Endometrium (tissue), 2 donors: Measurements from ENCODE around the gene ABHD2.
"Not testable (repeated sequence)": the region's sequence is repeated elsewhere in the genome, so short reads cannot be mapped to it uniquely, and the experiment has no call there.

Source experiments
- FAIRE-seq: peaks from 2 replicates; lab custom pipeline; 2012; peaks lifted over from hg19 to GRCh38; lab: Jason Lieb, UNC
- donor health status: control.
- donor health status: control.

The ABHD2 gene, protein sequence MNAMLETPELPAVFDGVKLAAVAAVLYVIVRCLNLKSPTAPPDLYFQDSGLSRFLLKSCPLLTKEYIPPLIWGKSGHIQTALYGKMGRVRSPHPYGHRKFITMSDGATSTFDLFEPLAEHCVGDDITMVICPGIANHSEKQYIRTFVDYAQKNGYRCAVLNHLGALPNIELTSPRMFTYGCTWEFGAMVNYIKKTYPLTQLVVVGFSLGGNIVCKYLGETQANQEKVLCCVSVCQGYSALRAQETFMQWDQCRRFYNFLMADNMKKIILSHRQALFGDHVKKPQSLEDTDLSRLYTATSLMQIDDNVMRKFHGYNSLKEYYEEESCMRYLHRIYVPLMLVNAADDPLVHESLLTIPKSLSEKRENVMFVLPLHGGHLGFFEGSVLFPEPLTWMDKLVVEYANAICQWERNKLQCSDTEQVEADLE

DNA sequence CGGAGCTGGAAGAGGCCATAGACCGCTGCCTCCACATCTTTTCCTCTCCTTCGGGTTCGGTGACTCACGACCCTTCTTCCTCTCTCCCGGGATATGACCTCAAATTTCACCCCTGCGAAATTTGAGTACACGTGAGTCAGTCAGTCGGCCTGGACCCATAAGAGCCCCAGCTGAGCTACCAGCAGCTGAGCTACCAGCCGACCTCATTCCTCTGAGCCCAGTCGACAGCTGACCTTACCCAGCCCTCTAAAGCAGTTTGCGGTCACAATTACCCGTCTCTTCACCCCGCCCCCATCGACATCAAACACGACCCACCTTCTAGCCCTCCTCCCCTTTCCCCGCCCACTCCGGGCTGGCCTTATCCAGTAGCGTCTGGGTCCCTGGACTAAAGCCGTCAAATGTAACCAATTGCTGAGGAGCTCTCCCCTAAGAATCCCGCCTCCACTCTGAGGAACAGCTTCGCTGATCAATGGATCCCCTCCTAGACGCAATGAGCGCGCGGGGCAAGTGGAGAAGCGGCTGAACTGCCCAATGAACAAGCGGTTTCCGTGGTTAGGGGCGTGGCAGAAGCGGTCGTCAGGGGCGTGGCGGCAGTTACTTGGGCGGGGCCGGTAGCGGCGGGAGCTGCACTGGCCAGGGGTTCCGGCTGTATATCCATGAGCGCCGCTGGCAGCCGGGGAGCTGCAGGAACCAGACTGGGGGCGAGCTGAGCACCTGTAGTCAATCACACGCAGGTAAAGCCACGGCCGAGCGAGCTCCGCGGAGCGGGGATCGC, at the start of gene ABHD2:
Gene ABHD2, plus strand, starts transcription at position 627 of the 775 bp plus-strand sequence. CDS start 27,872 bp downstream, outside the sequence.
- peak; percentile 99 for FAIRE-seq

DNA sequence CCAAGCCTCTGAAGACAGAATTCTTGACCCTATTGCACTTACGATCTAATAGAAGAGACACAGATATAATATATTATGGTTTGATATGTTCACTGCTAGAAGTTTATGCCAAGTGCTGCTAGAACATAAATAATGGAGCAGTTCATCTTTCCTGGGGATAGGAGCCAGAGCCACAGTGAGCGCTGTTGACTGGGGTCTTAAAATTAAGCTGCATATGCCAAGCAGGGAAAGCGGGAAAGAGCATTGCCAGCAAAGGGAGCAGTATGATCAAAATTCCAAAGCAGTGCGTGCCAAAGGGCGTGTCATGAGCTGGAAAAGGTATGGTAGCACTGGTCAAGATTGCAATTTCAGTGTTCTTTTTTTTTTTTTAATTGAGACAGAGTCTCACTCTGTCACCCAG, 49.1 kb upstream of the ABHD2 start:
- no peak for FAIRE-seq

DNA sequence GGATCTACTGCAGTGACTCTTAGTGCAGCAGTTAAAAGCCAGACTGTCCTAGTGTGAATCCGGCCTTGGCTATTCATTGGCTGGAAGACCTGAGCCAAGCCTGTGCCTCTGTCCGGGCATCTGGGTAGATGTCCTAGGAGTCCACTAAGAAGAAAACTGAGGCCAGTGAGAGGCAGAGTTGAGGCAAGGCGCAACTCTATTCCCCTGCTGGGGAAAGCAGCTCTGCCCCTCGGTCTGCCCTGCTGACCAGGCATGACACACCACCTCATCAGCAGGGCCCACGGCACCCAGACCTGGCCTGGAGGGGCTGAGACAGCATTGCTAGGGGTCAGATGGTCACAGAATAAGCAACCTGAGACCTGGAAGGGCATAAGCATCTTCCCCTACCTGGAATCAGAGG, 46.7 kb upstream of the ABHD2 start:
- FAIRE-seq: no peak

DNA sequence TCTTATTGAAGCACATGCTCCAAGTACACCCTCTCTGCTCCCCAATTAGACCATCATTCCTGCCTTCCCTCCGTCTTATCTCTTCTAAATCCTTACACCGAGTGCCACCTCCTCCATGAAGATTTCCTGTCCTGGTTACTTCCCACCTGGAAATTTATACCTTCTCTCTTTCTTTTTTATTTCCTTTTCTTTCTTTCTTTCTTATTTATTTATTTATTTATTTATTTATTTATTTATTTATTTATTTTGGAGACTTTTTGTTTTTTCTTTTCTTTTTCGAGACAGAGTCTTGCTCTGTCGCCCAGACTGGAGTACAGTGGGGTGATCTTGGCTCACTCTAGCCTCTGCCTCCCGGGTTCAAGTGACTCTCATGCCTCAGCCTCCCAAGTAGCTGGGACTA, 45.9 kb upstream of the ABHD2 start:
- FAIRE-seq: no peak

DNA sequence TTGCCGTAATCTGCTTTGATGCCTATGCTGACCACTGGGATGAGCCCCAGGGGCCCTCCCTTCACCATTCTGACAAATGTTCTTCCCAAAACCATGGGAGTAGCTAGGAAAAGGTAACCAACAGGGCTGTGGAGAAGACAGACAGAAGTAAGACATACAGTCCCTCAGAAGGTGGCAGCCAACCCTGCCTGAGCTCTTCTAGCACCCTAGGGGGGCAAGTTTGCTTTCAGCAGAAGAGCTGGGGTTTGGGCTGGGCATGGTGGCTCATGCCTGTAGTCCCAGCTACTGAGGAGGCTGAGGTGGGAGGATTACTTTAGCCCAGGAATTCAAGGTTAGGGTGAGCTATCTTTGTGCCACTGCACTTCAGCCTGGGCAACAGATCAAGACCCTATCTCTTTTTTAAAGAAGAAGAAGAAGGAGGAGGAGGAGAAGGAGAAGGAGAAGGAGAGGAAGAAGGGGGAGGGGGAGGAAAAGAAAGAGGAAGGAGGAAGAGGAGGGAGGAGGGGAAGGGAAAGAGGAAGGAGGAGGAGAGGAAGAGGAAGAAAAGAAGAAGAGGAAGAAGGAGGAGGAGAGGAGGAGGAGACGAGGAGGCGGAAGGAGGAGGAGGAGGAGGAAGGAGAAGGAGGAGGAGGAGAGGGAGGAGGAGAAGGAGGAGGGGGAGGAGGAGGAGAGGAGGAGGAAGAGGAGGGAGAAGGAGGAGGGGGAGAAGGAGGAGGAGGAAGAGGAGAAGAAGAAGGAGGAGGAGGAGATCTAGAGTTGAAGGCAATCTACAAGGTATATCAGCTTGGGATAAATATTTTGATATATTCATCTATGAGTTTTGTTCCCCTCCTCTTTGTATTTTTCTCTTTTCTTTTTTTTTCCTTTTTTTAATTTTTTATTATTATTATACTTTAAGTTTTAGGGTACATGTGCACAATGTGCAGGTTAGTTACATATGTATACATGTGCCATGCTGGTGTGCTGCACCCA, 44.9 kb upstream of the ABHD2 start:
- FAIRE-seq: no peak

DNA sequence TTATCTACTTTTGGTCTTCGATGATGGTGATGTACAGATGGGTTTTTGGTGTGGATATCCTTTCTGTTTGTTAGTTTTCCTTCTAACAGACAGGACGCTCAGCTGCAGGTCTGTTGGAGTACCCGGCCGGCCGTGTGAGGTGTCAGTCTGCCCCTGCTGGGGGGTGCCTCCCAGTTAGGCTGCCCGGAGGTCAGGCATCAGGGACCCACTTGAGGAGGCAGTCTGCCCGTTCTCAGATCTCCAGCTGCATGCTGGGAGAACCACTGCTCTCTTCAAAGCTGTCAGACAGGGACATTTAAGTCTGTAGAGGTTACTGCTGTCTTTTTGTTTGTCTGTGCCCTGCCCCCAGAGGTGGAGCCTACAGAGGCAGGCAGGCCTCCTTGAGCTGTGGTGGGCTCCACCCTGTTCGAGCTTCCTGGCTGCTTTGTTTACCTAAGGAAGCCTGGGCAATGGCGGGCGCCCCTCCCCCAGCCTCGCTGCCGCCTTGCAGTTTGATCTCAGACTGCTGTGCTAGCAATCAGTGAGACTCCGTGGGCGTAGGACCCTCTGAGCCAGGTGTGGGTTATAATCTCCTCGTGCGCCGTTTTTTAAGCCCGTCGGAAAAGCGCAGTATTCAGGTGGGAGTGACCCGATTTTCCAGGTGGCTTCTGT, 39.1 kb upstream of the ABHD2 start:
- not testable (repeated sequence) for FAIRE-seq

DNA sequence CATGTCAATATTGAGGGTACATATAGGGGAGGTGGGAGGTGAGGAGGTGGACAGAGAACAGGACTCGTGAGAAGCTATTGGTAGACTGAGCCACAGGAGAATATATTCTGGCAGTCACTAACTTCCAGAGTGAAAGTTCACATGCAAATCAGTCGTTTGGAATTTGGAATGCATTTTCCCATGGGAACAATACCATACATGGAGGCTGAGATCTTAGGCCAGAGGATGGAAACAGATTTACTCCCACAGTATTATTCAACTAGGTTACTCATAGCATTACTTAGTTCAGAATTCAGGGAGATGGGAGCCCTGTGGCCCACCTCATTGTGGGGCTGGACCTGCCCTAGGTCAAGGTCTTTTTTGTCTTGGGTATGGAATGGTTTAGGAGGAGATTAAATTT, 36.4 kb upstream of the ABHD2 start:
- FAIRE-seq: no peak

DNA sequence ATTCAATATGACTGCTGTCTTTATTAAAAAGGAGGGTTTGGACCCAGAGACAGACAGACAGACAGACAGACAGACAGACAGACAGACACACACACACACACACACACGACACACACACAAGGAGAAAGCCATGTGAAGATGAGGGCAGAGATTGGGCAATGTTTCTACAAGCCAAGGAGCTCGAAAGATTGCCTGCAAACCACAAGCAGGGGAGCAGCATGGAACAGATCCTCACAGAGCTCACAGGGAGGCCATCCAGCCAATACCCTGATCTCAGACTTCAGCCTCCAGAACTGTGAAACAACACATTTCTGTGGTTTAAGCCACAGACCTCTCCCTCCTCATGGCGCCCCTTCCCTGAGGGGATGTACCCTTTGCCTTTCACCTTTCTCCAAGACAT, 35.8 kb upstream of the ABHD2 start:
- FAIRE-seq: no peak

DNA sequence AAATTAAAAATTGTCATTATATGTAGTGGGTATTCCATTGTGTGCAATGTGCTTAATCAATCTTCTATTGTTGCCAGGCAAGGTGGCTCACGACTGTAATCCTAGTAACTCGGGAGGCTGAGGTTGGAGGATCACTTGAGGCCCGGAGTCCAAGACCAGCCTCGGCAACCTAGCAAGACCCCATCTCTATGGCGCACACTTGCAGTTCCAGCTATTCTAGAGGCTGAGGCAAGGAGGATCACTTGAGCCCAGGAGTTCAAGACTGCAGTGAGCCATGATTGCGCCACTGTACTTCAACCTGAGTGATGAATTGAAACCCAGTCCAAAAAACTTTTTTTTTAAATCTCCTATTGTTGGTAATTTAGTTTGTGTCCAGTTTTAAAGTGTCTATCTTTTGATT, 33.4 kb upstream of the ABHD2 start:
- no peak for FAIRE-seq

DNA sequence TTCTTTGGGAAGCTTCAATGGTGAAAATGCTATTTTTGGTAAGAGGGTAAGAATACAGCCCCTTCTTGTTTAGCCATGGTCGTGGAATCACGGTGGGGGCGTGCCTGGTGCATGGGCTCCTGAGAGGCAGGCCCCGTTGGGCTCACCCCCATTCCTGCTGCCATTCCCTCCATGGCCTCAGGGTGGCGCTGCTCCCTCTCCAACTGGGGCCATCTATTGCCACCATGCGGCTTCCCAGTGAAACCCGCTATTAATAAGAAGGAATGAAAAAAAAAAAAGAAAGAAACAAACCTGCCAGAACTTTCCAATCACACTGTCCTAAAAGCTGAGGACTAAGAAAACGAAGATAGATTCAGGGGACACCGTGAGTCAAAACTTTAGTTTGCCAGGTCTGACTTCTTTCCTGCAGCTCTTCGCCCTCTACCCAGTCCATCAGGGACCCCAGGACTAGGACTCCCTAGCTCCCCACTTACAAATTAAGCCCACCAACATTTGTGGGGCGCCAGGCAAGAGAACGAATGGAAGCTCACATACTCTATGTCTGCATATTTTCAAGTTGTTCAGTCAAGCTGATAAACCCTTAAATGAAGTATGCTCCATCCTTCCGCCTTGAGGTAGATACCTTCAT, 30.6 kb upstream of the ABHD2 start:
- no peak for FAIRE-seq

DNA sequence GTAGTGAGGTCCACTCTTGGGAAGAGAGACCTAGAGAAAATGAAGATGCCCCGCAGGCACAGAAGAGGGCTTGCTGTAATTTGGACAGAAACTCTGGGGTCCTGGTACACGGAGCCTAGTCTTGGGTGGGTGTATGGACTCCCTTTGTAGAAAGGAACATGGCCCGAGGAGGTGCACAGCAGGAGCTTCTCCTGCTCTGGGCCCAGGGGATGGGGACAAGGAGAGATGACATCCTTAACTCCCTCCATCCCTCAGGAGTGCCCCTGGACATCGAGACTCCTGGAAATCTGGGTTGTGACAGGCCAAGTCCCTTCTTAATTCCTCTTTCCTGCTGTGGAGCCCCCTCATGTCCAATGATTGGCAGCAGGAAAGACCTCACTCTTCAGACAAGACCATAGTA, 29.9 kb upstream of the ABHD2 start:
- FAIRE-seq: no peak

DNA sequence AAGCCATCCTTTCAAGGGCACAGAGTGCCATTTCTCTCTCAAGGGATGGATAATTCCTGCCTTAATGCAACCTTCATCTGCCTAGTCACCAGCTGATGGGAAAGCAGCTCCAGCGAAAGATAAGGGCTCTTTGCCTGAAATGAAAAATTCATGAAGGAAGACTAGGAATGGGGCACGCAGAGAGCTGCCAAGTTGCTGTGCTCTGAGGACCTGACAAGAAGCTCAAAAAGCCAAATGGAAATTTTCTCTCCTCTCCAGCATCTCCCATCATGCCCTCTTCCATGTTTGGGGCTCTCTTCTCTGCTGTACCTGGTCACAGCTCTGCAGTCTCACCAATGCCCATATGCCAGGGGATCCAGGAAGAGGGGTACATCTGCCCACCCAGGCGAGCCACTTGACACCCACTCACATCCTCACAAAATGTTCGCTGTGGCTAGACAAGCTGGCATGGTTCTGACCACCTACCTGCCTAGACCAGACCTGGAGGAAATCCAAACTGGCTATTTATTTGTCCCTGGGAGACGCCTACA, 29.3 kb upstream of the ABHD2 start:
- FAIRE-seq: no peak

DNA sequence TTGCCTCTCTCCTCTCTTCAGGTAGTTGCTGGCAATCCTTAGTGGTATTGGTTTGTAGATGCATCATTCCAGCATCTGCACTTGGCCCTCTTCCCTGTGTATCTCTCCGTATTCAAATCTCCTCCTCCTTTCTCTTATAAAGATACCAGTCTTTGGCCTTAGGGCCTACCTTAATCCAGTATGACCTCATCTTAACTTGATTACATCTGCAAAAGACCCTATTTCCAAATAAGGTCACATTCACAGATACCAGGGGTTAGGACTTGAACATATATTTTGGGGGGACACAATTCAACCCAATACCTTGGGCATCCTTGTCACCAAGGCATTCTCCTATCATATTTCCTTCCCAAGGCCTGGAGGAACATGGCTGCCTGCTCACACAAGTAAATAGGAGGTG, 22.0 kb upstream of the ABHD2 start:
- no peak for FAIRE-seq

DNA sequence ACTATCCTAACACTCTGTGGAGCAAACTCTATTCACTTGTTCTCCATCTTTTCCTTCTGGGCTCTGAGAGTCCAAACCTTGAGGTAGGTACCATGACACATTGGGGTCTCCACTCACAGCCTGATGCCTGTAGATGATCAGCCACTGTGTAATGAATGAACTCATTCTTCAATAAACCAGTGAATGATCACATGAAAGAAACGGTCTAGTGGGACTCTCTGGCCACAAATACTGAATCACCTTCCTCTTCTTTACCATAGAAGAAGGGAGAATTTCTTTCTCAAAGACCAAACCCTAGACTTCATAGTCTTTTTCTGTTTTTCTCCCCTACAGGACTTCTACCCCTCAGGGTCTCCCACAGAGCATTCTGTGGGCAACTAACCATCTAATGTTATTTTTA, 20.5 kb upstream of the ABHD2 start:
- no peak for FAIRE-seq

DNA sequence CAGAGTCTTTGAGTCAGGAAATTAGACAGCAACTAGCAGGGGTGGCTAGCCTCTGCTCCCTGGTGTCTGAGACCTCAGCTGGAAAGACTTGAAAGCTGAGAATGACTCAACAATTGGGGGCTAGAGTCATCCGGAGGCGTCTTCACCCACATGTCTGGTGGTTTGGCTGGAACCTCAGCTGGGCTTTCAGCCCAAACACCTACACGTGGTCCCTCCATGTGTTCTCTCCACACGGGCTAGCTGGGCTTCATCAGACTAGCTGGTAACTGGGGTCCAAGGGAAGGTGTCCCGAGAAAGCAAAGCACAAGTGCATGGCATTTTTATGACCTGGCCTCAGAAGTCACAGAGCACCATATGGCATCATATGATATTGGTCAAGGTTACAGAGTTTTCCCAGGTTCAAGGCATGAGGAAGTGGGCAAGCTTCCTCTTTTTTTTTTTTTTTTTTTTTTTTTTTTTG, 19.9 kb upstream of the ABHD2 start:
- no peak for FAIRE-seq

DNA sequence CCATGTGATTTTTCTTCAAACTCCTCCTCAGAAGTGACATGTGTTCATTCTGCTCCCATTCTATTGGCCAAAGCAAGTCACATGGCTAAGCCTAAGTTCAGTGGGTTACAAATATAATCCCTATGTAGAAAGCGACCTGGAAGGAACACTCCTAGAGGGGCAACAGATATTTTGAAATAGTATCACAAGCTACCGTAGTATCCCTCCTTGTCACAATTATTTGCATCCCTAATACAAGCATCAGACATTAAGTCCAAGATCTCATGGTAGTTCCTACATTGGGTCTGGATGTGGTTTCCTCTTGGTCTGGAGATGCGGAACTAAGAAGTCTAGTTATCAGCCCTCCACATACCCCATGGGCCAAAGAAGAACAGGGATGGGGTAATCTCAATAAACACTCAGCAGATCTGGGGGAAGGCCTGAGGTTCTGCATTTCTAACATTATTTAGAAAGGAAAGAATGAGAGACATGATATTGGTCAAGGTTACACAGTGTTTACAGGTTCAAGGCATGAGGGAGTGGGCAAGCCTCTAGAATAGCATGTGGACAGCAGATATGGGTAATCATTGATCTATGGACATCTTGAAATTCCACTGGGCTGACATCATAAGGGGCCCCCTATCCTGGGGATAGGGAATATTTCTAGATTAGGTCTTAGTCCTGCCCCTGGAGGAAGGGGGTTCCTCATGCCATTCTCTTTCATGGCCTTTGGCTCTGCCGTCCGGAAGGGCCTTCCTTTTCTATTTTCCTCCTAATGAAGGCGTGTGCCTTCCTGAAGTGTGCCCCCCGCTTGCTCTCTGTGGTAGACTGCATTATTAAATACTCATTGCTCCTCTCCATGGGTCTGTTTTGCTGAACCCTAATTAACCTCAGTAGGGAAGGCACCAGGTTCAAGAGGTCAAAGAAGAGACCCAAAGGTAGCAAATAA, 17.8 kb upstream of the ABHD2 start:
- no peak for FAIRE-seq

DNA sequence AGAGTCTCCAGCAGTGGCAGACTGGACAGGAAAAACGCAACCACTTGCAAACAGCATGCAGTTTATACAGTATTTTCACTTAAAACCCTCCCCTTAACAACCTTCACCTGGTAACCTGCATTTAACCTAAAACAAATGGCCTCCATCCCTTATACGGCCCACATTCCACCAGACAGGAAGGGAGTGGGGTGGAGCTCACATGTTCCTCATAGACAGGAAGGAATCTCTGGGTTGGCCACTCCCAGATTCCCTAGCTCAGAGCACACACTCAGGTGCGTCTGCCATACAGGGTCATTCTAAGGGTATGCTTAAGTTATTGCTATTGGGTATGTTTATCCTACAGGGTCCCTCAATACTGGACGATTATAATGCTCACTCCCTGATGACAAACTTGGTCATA, 16.8 kb upstream of the ABHD2 start:
- FAIRE-seq: no peak

DNA sequence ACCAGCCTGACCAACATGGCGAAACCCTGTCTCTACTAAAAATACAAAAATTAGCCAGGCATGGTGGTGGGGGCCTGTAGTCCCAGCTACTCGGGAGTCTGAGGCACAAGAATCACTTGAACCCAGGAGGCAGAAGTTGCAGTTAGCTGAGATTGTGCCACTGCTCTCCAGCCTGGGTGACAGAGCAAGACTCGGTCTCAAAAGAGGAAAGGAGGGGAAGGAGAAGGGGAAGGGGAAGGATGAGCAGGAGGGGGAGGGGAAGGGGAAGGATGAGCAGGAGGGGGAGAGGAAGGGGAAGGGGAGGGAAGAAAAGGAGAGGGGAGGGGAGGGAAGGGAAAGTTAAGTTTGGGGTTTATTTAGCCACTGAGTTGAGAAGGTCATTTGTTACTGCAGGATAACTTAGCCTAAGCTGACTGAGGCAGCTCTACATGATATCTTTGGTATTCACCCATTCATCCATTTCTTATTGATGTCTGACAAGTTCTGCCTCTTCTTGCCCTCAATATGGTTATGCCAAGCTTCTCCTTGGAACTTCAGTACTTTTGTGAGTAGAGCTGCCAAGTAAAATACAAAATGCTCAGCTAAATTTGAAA, 15.9 kb upstream of the ABHD2 start:
- FAIRE-seq: no peak

DNA sequence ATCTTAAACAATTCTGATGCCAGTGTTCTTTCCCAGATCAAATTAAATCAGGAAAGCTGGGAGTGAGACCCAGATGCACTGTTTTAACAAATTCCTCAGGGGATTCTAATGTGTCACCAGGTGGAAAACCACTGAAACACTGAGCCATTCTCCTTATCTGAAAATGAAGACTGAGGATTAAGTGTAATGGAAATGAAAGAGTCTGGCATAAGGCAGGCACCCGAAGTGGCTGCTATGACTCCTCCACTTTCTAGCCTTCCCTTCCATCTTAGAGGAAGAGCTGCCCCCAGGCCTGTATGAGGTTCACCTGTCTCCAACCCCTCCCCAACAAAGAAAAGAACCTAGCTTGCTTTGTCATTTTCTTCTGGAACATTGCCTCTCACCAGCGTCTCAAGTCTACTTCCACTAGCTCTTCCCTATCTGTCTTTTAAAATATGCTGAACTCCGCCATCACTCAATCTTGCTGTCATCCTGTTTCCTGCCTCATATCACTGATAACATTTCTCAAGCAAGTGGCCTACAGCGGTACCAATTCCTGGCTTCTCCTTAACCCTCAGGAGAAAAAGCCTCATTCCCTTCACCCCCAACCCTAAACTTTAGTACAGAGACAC, 13.7 kb upstream of the ABHD2 start:
- no peak for FAIRE-seq
